AG20443 (cell line): Measurements from ENCODE around the gene UGT1A8.

Experiments used
- DNase-seq: peaks from one replicate; pipeline ENCODE4 v3.0.0; 2012; ENCODE audit warnings: low spot score, mixed read lengths

UGT1A8 gene

DNA sequence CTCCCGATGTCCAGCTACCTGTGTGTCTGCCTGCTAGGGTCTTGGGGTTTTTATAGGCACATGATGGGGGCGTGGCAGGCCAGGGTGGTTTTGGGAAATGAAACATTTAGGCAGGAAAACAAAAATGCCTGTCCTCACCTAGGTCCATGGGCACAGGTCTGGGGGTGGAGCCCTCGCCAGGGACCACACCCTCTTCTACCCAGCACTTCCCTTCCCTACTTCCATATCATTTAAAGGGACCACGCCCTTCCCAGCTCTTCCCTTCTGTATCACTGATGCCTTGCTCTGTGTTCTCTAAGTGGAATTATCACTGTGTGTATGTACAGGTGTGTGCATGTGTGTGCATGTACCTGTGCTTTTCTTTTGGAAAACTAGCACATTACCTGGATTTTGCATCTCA, 149.0 kb downstream of the UGT1A8 start:
- DNase-seq: no peak

DNA sequence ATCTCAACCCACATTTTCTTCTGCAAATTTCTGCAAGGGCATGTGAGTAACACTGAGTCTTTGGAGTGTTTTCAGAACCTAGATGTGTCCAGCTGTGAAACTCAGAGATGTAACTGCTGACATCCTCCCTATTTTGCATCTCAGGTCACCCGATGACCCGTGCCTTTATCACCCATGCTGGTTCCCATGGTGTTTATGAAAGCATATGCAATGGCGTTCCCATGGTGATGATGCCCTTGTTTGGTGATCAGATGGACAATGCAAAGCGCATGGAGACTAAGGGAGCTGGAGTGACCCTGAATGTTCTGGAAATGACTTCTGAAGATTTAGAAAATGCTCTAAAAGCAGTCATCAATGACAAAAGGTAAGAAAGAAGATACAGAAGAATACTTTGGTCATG, 150.6 kb downstream of the UGT1A8 start:
- no peak for DNase-seq

- DNase-seq: no peak
Observed at GRCh38 chr2:233769260-233769659, 151.8 kb downstream of the UGT1A8 start.

- no peak for DNase-seq
Observed at GRCh38 chr2:233772153-233772552, 154.7 kb downstream of the UGT1A8 start.

DNA sequence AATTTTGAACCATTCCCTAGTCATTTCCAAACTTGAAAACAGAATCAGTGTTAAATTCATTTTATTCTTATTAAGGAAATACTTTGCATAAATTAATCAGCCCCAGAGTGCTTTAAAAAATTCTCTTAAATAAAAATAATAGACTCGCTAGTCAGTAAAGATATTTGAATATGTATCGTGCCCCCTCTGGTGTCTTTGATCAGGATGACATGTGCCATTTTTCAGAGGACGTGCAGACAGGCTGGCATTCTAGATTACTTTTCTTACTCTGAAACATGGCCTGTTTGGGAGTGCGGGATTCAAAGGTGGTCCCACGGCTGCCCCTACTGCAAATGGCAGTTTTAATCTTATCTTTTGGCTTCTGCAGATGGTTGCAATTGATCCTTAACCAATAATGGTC, 155.2 kb downstream of the UGT1A8 start:
- DNase-seq: no peak

DNA sequence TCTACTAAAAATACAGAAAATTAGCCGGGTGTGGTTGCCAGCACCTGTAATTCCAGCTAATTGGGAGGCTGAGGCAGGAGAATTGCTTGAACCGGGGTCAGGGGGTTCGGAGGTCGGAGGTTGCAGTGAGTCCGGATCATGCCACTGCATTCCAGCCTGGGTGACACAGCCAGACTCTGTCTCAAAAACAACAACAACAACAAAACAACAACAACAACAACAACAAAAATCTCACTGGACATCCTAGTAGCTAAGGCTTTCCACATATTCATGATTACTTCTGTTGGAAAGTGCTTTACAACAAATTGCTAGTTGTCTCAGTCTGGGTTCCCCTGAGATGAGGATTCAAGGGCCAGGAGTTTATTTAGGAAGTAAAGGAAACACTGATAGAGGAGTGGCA, 156.4 kb downstream of the UGT1A8 start:
- DNase-seq: no peak

DNA sequence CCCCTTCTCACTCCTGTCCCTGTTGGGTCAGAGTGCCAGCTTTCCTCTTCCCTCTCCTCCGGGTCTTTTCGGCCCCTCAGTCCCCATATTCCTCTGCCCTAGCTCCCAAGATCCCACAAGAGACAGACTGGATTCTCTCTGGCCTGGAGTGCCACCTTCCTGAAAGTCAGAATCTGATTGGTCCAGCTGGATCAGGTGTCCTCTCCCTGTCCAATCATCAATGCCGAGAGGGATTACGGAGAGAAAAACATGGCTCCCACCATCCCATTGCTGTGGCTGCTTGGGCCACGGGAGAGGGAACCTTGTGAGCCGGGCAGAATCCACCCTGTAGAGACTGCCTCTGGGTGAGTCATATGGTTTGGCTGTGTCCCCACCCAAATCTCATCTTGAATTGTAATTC, 158.0 kb downstream of the UGT1A8 start:
- no peak for DNase-seq

GRCh38 chr2:233778030-233778429, 160.6 kb downstream of the UGT1A8 start, which contains the start of gene MROH2A:
TSS of gene MROH2A (plus strand) at chr2:233778330. CDS start at chr2:233779359, 1,029 bp downstream.
- no peak for DNase-seq

DNA sequence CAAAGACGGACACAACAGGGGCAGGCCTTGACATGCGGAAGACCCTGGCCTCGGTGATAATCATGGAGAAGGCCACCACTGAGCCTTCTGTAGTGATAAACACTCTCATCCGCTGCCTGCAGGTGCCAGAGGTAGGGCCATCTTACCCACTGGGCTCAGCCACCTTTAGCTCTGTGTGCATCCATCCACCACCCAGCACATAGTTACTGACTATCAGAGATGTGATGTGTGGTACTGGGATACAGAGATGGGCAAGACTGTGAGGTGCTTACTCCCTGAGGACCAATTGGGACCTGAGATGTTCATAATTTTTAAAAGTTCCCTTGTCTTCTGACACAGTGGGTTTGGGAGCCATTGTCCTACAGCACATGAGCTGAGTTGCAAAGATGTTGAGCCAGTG, 162.3 kb downstream of the UGT1A8 start:
- no peak for DNase-seq

DNA sequence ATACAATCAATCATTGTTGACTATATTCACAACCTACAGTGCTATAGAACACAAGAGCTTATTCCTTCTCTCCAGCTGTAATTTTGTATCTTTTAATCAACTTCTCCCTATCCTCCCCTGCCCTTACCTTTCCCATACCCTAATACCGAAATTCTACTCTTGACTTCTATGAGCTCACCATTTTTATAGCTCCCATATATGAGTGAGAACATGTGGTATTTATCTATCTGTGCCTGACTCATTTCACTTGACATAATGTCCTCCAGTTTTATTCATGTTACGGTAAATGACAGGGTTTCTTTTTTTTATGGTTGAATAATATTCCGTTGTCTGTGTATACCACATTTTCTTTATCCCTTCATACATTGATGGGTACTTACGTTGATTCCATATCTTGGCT, 163.3 kb downstream of the UGT1A8 start:
- no peak for DNase-seq

- DNase-seq: no peak
Observed at GRCh38 chr2:233789554-233789953, 172.1 kb downstream of the UGT1A8 start.

DNA sequence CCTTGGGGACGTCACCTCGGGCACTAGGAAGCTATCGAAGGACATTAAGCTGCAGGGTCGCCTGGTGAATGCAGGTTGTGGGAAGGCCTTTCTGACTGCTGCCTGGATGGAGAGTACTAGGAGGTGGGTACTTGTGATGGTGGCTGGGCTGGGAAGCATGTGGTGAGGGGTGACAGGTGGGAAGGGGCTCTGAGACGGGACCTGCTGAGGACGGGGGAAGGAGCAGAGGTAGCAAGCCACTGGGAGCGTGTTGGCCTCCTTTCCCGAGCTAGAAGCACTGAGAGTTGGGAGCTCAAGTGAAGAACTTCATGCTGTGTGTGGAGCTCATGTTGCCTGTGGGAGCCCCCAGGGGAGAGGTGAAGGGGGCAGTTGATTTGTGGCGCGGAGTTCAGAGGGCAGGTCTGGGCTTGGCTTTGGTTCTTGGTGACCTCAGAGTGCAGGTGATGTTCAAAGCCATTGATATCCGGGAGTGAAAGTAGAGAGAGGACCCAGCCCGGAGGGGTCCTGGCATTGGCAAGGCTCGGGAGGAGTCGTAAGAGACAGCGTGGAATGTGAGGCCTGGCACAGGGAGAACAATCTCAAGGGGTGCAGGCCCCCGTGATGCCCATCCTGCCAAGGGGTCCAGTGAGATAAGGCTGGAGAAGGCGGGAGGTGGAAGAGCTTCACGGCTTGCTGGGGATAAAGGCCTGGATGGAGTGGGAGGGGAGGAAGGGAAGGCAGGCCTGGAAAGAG, 173.9 kb downstream of the UGT1A8 start:
- DNase-seq: no peak

DNA sequence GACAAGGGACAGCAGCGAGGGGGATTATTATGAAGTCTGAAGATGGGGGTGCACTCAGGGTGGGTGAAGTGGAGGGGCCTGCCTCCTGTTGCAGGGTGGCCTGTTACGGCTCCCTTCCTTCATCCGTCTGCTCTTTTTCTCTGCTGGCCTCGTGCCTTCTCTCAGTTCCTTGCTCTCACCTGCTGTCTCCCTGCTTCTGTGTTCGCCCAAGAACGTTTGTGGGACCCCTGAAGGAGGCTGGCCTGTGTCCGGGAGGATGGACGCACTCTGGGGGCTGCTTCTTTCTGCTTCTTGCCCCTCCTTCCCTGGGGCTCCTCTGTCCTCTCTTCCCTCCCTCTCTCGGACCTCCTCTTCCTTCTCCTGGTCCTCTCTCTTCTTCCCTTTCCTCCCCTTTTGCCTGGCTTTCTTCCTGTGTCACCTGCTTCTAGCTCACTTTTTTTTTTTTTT, 174.5 kb downstream of the UGT1A8 start:
- no peak for DNase-seq

DNA sequence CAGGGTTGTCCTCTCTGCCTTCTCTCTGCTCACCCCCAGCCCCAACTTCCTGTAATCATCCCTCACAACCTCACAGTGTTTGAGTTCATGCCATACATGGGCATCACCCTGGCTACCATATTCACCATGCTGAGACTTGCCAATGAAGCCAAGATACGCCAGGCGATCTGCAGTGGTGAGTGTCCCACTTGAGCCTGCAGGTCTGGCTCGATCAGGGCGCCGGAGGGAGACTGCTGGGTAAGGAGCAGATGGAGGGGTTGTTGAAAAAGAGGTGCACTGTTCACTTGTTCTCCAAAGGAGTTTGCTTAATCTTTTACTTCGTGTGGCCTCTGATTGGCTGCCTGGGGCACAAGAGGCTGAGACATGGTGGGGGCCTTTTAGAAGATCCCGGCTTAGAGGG, 175.3 kb downstream of the UGT1A8 start:
- no peak for DNase-seq

DNA sequence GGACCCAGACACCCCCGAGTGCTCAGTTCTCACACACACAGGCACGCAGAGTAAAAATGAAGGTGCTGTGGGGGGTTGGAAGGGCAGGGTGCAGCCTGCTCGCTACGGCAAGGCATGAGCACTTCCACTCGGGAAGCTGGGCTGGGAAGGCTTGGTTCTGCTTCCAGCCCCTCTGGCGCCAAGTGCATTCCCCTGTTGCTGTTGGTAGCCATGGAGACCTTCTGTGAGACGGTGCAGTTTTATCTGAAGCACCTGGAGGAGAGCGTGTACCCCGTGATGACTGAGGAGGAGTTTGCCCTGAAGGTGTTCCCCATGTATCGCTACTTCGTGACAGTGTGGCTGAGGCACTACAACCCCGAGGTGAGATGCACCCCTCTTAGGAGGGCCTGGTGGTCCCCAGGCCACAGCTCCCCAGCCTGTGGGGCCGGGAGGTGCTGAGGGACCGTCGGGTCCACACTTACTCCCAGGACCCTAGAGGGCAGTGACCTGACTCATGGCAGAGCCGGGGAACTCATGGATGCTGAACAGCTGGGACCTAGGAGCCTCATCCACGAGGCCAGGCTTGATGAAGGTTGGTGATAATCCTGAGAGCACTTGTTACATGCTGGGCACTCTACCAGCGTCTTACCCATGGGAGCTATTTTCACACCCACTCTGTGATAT, 176.2 kb downstream of the UGT1A8 start:
- no peak for DNase-seq

- no peak for DNase-seq
Observed at GRCh38 chr2:233794128-233794658, 176.8 kb downstream of the UGT1A8 start.

DNA sequence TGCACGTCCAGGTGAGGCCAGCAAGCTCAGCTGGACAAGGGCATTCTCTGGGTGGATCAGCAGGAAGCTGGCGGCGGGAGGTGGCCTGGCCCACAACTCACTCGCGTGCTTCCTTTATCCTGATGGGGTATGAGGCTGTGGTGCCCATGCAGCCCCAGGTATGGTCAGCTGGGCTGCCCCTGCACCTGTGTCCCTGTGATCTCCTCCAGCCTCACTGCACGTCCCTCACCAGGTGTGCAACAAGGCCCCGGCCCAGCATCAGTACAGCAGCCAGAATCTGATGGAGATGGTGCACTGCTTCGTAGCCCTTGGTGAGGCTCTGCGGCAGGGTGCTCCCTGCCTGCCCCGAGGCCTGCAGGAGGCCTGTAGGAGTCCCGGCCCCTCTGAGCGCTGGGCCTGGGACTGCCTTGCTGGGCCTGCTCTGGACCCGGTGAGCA, 178.3 kb downstream of the UGT1A8 start:
- DNase-seq: no peak

GRCh38 chr2:233796254-233796653, 178.8 kb downstream of the UGT1A8 start:
- no peak for DNase-seq

GRCh38 chr2:233798335-233799086, 181.1 kb downstream of the UGT1A8 start:
- DNase-seq: no peak

DNA sequence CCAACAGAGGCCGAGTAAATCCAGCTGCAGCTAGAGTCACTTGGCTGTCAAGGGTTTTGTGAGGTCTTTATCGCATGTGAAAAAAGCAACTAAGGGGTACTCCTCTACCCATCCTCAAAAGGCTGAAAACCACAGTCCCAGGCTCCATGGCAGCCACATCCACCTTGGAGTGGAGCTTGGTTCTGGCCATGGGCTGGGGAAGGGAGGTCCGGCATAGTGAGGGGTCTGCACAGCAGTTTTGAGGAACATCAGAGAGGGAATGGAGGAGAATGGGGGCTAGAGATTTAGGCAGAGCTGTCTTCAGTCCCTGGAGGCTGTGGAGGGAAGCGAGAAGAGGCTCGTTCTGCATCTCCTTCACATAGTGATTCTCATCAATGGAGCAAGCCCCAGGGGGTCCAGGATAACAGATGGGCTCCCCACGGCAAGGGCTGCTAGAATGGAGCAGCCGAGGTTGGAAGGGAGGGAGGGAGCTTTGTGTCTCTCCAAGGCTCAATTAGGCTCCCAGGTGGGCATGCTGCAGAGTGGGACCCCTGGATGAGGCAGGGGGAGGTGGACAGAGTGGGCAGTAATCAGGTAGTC, 181.7 kb downstream of the UGT1A8 start:
- DNase-seq: no peak

- DNase-seq: no peak
Observed at GRCh38 chr2:233799716-233800115, 182.3 kb downstream of the UGT1A8 start.

- DNase-seq: no peak
Observed at GRCh38 chr2:233800208-233800607, 182.8 kb downstream of the UGT1A8 start.
